ENCODE results near the gene APPL1.
"Not testable (repeated sequence)": the region's sequence is repeated elsewhere in the genome, so short reads cannot be mapped to it uniquely, and the experiment has no call there.

The APPL1 gene

DNA sequence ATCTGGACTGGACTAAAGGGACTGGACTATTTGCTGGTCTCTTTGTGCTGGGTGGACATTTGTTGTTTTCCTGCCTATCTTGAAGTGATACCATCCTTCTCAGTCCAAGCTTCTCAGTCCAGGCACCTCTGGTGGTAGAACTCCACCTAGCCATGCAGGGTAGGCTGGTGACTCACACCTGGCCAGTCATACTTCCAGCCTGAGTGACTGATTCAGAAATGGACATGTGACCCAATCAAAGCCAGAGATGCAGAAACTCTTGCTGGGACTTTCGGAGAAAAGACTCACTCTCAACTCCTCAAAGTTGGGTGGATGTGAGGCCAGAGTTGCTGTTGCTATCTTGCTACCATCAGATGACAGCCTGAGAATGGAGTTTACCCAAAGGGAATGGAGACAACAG is 70.5 kb downstream of the APPL1 start:
- no peak overlapping the region for H3K4me3 ChIP-seq (ENCODE audit: low read depth, low read length)
- DNase-seq (ENCODE audit: low read depth, low spot score): peak; percentile 28
- in situ Hi-C loops (cut with HindIII; ENCODE audit: low sequenced_read_pairs): no loop called here
- TF ChIP-seq, protein P1, sequence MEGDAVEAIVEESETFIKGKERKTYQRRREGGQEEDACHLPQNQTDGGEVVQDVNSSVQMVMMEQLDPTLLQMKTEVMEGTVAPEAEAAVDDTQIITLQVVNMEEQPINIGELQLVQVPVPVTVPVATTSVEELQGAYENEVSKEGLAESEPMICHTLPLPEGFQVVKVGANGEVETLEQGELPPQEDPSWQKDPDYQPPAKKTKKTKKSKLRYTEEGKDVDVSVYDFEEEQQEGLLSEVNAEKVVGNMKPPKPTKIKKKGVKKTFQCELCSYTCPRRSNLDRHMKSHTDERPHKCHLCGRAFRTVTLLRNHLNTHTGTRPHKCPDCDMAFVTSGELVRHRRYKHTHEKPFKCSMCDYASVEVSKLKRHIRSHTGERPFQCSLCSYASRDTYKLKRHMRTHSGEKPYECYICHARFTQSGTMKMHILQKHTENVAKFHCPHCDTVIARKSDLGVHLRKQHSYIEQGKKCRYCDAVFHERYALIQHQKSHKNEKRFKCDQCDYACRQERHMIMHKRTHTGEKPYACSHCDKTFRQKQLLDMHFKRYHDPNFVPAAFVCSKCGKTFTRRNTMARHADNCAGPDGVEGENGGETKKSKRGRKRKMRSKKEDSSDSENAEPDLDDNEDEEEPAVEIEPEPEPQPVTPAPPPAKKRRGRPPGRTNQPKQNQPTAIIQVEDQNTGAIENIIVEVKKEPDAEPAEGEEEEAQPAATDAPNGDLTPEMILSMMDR (IDR thresholded peaks at IDR 0.05; ENCODE audit: low read depth, low read length): peak; percentile 9

DNA sequence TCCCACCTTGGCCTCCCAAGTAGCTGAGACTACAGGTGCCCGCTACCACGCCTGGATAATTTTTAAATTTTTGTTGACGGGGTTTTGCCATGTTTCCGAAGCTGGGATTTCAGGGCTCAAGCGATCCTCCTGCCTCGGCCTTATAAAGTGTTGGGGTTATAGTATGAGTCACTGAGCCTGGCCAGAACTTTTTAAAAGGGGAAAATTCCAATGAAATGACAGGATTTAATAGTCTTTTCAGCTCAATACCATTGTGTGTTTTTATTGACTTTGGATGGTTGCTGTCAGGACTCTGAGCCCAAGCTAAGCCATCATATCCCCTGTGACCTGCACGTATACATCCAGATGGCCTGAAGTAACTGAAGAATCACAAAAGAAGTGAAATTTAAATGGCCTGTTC is 76.0 kb downstream of the APPL1 start:
- DNase-seq (ENCODE audit: low read depth, low spot score): peak; percentile 61
- in situ Hi-C loops (cut with HindIII; ENCODE audit: low sequenced_read_pairs); H3K4me3 ChIP-seq (ENCODE audit: low read depth, low read length): not testable (repeated sequence)

DNA sequence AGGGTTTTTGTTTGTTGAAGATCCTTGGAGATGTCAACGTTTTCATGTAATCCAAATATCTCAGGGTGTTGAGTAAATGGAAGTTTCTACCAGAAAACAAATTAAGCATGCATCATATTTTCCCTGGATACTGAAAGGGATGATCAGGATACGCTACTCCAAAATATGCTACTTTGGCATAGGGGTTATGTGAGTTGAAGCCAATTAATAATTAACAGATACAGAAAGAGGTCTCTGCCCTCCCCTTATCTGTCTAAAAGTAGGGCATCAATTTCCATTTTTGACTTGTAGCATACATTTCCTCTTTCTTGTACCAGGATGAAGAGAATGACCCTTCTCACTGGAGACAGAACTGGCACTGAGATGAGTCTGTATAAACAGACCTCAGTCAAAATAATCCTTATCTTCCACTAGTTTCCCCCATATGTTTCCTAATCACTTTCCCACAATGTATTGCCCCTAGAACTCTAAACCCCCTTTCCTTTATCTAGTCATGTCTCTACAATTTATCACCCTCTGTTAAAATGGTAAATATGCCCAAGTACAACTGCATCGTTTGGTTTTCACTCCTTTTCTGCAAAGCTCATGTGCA is 82.3 kb downstream of the APPL1 start:
- H3K4me3 ChIP-seq (ENCODE audit: low read depth, low read length): no peak overlapping the region
- TF ChIP-seq, protein P1 (IDR thresholded peaks at IDR 0.05; ENCODE audit: low read depth, low read length): no peak
- no peak for DNase-seq (ENCODE audit: low read depth, low spot score)
- in situ Hi-C loops (cut with HindIII; ENCODE audit: low sequenced_read_pairs): no loop called here

DNA sequence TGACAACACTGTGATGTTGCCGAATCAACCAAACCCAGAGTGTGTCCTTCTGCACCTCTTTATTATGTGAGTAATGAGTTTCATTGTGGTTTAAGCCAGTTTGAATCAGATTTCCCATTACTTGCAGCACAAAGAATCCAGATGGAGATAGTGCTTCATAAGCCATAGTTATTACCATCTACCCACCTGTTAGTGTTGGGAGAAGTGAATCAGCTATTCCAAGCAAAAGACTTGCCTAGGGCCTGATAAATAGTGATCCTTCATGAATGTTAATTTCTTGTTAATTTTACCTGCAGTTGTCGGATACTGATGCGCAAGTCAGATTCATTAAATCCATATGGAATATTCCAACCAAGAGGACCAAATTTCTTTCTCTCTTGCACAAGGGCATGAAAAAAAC is 86.7 kb downstream of the APPL1 start:
- no peak overlapping the region for H3K4me3 ChIP-seq (ENCODE audit: low read depth, low read length)
- no peak for DNase-seq (ENCODE audit: low read depth, low spot score)
- TF ChIP-seq, protein P1 (IDR thresholded peaks at IDR 0.05; ENCODE audit: low read depth, low read length): no peak
- in situ Hi-C loops (cut with HindIII; ENCODE audit: low sequenced_read_pairs): no loop called here

Measured in astrocyte of the spinal cord (primary cell).